Measurements from ENCODE around the gene TMEM273. TPM values are rescaled to one million over a fixed set of nuclear protein-coding genes. Genes with fewer than 3 reads are reported as not detected.

Gene TMEM273
- total and polyA plus RNA-seq, 2 of the 4 experiments (the other 2 are of a cell fraction), result not detected

DNA sequence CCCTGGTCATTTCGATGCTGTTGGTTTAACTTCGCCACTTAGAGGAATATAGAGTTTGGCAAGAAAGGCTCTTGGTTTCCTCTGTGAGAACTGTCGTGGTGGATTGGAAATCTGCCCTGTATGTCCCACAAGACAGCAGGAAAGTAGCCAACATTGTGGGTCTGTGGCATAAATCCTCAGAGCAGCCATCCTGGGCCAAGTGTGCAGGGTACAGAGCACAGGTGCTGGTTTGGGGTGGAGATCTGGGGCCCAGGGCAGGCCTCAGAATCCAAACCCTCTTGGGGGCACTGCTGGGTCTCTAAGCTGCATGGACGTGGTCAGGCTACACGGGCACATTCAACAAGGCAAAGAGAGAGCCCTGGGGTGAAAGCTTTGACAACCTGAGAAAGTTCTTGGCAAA is 39.2 kb upstream of the TMEM273 start:
- no TSS peak for BruUV-seq (replicated peaks)
- CTCF ChIA-PET, result no interaction called here
- dilution Hi-C loops (cut with HindIII; ENCODE audit: low sequenced_read_pairs, unreplicated experiment), result no loop called here

More for the DNA sequence above, 39.2 kb upstream of the TMEM273 start:
- WGBS, 2 experiments (ENCODE audit: extremely low coverage in 2 of 2, insufficient read length in 1 of 2), result 42% methylated on average over 3 of the region's 5 CpGs; no CpG with 5 or more reads in 1 of the 2 experiments
- H3K14ac ChIP-seq (replicated peaks; ENCODE audit: low read depth, low read length), result no peak overlapping the region
- H2AK5ac ChIP-seq (ENCODE audit: low read depth, low read length), result no peak overlapping the region
- no peak overlapping the region for H2AK9ac ChIP-seq (replicated peaks; ENCODE audit: low read depth, low read length, poor library complexity)
- H3K79me1 ChIP-seq (ENCODE audit: low read depth in 1 of 2, low read length in 2 of 2), result no peaks in the 10 kb centered on the region
- H4K8ac ChIP-seq (ENCODE audit: low read depth in 2 of 2, low read length in 2 of 2), result no peak overlapping the region
- intact Hi-C loops (cut with micrococcal nuclease), result no loop called here
- in situ Hi-C loops (cut with MboI; ENCODE audit: low sequenced_read_pairs), result no loop called here
- H3K4me3 ChIP-seq (ENCODE audit: insufficient read depth, low read depth, low read length), result no peak overlapping the region
- no peak overlapping the region for H2BK5ac ChIP-seq (ENCODE audit: low read depth, low read length, poor library complexity, severe bottlenecking)
- no peak overlapping the region for H3K4me2 ChIP-seq (ENCODE audit: low read depth, low read length)
- TF ChIP-seq, protein P1, sequence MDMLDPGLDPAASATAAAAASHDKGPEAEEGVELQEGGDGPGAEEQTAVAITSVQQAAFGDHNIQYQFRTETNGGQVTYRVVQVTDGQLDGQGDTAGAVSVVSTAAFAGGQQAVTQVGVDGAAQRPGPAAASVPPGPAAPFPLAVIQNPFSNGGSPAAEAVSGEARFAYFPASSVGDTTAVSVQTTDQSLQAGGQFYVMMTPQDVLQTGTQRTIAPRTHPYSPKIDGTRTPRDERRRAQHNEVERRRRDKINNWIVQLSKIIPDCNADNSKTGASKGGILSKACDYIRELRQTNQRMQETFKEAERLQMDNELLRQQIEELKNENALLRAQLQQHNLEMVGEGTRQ (IDR thresholded peaks at IDR 0.05; ENCODE audit: low read depth, low read length), result no peak
- TF ChIP-seq FOS (IDR thresholded peaks at IDR 0.05; ENCODE audit: low read depth, low read length) (no peak), RCOR1 (IDR thresholded peaks at IDR 0.05; ENCODE audit: insufficient replicate concordance, low read length) (no peak), CHD1 (IDR thresholded peaks at IDR 0.05; ENCODE audit: low read depth, low read length) (no peak), RAD21 (IDR thresholded peaks at IDR 0.05; ENCODE audit: low read length) (no peak), NFE2L2 (IDR thresholded peaks at IDR 0.05; ENCODE audit: low read depth, low read length) (no peak), RFX5 (IDR thresholded peaks at IDR 0.05; ENCODE audit: low read depth, low read length) (no peak), MAFK (IDR thresholded peaks at IDR 0.05; ENCODE audit: low read depth, low read length) (no peak), POLR2A (IDR thresholded peaks at IDR 0.05; ENCODE audit: low read depth, low read length) (no peak), MAZ (IDR thresholded peaks at IDR 0.05; ENCODE audit: borderline replicate concordance, low read depth, low read length) (no peak), SMC3 (IDR thresholded peaks at IDR 0.05; ENCODE audit: low read depth, low read length) (no peak), CEBPB (IDR thresholded peaks at IDR 0.05; ENCODE audit: low read depth, low read length) (no peak), MXI1 (IDR thresholded peaks at IDR 0.05; ENCODE audit: borderline replicate concordance, low read depth, low read length) (no peak)
- H3K27me3 ChIP-seq (ENCODE audit: control insufficient read depth, insufficient read depth, low read length), result peaks cover 34% of the 10 kb centered on the region
- no peak overlapping the region for H2AFZ ChIP-seq (replicated peaks; ENCODE audit: low read length, poor library complexity)
- H2BK20ac ChIP-seq (ENCODE audit: low read depth, low read length), result no peak overlapping the region
- POLR2A ChIA-PET (ENCODE audit: unreplicated experiment), result no interaction called here
- no peak overlapping the region for H2BK120ac ChIP-seq (ENCODE audit: low read depth, low read length)
- no peaks in the 10 kb centered on the region for H3K4me1 ChIP-seq (ENCODE audit: control insufficient read depth, insufficient read depth, low read length)
- H3K4ac ChIP-seq (ENCODE audit: low read depth, low read length), result no peak overlapping the region
- H2BK15ac ChIP-seq (ENCODE audit: low read depth, low read length), result no peak overlapping the region
- H3K9me1 ChIP-seq (ENCODE audit: insufficient read depth, low read length), result no peaks in the 10 kb centered on the region
- ATAC-seq (ENCODE audit: low read depth) (no peak), DNase-seq (no peak)
- no peak overlapping the region for H3K27ac ChIP-seq (ENCODE audit: insufficient read depth, low read length)
- no peak overlapping the region for H3K9ac ChIP-seq (ENCODE audit: low read depth, low read length)
- H3K23ac ChIP-seq (ENCODE audit: low read depth, low read length), result no peak overlapping the region
- H4K20me1 ChIP-seq (ENCODE audit: insufficient read depth, low read length), result no peaks in the 10 kb centered on the region
- no peaks in the 10 kb centered on the region for H3K36me3 ChIP-seq (ENCODE audit: control insufficient read depth, insufficient read depth, low read length)
- no peak overlapping the region for H3K18ac ChIP-seq (ENCODE audit: low read depth, low read length)
- H3K9me3 ChIP-seq (ENCODE audit: control insufficient read depth, insufficient read depth, low read length), result no peaks in the 10 kb centered on the region
- H4K5ac ChIP-seq (ENCODE audit: low read depth, low read length), result no peak overlapping the region
- H3K56ac ChIP-seq (ENCODE audit: extremely low read depth, insufficient read depth, low read length), result no peak overlapping the region
- H4K91ac ChIP-seq (ENCODE audit: insufficient read depth, low read depth, low read length), result no peak overlapping the region
